Islet precursor cell (in vitro differentiated cells): ENCODE measurements around the gene KRTAP23-1.

Experiments used
- DNase-seq: peaks from one replicate; pipeline ENCODE4 v3.0.0-alpha.2; 2018

The KRTAP23-1 gene

DNA sequence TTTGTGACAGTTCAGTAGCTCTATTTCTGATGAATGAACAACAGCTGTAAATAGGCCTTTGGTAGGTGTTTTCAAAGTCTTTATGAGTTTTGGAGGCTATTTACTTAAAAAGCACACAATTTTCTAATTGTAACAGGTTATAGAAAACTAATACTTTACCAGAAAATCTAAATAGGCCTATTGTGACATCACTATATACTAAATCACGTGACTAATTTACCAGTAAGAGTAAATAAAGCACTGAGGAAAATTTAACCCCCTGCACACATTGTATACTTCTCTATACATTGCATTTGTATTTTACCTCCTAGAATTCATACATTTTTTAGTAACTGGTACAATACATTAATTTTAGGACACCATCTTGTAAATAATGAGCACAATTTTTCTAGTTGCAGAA is 43.3 kb downstream of the KRTAP23-1 start:
- no peak for DNase-seq
